Astrocyte (in vitro differentiated cells and primary cell): ENCODE results near the gene ADAM8.
"Not testable (repeated sequence)": the region's sequence is repeated elsewhere in the genome, so short reads cannot be mapped to it uniquely, and the experiment has no call there.

Experiments
- EZH2 ChIP-seq: IDR thresholded peaks from 2 replicates; pipeline ENCODE4 v1.6.1; 2012; ENCODE audit warnings: mild to moderate bottlenecking, low read length, inconsistent platforms; ENCODE audit not compliant: insufficient read depth
- TF ChIP-seq, protein P1 (sequence below): IDR thresholded peaks from 2 replicates; pipeline ENCODE4 v1.5.1; 2011; ENCODE audit warnings: low read depth, mild to moderate bottlenecking, inconsistent platforms, low read length, moderate library complexity; ENCODE audit not compliant: insufficient read depth

DNA sequence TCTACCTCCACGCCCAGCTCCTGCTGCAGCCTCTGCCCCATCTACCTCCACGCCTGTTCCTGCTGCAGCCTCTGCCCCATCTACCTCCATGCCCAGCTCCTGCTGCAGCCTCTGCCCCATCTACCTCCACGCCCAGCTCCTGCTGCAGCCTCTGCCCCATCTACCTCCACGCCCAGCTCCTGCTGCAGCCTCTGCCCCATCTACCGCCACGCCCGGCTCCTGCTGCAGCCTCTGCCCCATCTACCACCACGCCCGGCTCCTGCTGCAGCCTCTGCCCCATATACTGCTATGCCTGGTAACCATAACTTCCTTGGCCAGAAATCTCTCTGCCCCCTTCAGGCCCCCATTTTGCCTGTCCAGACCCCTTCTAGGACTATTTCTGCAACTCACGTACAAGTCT, 11.6 kb downstream of the ADAM8 start:
- TF ChIP-seq, protein P1, sequence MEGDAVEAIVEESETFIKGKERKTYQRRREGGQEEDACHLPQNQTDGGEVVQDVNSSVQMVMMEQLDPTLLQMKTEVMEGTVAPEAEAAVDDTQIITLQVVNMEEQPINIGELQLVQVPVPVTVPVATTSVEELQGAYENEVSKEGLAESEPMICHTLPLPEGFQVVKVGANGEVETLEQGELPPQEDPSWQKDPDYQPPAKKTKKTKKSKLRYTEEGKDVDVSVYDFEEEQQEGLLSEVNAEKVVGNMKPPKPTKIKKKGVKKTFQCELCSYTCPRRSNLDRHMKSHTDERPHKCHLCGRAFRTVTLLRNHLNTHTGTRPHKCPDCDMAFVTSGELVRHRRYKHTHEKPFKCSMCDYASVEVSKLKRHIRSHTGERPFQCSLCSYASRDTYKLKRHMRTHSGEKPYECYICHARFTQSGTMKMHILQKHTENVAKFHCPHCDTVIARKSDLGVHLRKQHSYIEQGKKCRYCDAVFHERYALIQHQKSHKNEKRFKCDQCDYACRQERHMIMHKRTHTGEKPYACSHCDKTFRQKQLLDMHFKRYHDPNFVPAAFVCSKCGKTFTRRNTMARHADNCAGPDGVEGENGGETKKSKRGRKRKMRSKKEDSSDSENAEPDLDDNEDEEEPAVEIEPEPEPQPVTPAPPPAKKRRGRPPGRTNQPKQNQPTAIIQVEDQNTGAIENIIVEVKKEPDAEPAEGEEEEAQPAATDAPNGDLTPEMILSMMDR = not testable (repeated sequence)
- TF ChIP-seq EZH2 = not testable (repeated sequence)
